22Rv1 (cell line): ENCODE data around the gene NME9.

Experiments
- H3K27ac ChIP-seq: fragments of 450-650 bp; 2 replicates; pipeline ENCODE4 v1.5.1; 2017
- ZFX ChIP-seq: fragments of 450-650 bp; IDR thresholded peaks from 2 replicates; pipeline ENCODE4 v1.6.1; 2017; ENCODE audit warnings: antibody characterized with exemption, borderline replicate concordance
- TF ChIP-seq, protein P1 (sequence below): fragments of 450-650 bp; IDR thresholded peaks from 2 replicates; pipeline ENCODE4 v1.5.1; 2017; ENCODE audit warnings: mild to moderate bottlenecking

NME9 gene

GRCh38 chr3:138374573-138375134 is 45.0 kb upstream of the NME9 start:
- no peak for TF ChIP-seq ZFX
- TF ChIP-seq, protein P1, sequence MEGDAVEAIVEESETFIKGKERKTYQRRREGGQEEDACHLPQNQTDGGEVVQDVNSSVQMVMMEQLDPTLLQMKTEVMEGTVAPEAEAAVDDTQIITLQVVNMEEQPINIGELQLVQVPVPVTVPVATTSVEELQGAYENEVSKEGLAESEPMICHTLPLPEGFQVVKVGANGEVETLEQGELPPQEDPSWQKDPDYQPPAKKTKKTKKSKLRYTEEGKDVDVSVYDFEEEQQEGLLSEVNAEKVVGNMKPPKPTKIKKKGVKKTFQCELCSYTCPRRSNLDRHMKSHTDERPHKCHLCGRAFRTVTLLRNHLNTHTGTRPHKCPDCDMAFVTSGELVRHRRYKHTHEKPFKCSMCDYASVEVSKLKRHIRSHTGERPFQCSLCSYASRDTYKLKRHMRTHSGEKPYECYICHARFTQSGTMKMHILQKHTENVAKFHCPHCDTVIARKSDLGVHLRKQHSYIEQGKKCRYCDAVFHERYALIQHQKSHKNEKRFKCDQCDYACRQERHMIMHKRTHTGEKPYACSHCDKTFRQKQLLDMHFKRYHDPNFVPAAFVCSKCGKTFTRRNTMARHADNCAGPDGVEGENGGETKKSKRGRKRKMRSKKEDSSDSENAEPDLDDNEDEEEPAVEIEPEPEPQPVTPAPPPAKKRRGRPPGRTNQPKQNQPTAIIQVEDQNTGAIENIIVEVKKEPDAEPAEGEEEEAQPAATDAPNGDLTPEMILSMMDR: no peak
- no peak overlapping the region for H3K27ac ChIP-seq

DNA sequence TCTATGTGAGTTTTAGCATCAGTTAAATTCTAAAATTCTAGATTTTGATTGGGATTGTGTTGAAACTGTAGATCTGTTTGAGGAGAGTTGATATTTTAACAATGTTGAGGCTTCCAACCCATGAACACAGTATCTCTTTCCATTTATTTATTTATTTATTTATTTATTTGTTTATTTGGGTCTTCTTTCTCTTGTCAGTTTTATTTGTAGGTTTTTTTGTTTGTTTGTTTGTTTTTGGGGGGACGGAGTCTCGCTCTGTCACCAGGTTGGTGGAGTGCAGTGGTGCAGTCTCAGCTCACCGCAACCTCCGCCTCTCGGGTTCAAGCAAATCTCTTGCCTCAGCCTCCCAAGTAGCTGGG is 44.1 kb upstream of the NME9 start:
- TF ChIP-seq ZFX: no peak
- TF ChIP-seq, protein P1: no peak
- no peak overlapping the region for H3K27ac ChIP-seq

DNA sequence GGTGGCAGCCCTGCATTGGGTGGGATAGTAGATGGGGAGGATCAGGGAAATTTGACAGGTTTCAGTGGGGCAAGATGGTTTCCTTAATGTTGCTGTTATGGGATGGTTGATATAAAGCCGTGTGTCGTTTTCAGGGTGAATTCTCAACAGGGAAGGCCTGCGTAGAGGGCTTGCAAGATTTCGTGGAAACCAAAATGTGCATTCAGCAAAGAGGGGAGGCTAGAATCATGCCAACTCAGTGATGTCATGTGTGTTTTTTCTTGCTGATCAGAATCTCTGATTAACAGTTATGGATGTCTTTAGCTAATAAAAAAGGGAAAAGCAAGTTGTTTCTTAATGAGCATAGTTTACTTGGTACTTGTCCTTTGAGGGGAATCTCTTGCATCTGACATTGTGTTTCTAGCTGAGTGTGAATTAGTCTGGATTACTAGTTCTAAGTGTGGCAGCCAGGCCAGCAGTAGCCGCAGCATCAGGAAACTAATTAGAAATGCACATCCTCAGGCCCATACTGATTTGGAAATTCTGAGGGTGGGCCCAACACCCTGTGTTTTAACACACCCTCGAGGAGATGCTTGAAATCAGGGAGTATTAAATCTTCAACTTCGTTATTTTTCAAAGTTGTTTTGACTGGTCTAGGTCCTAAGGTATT is 43.6 kb upstream of the NME9 start:
- TF ChIP-seq, protein P1: no peak
- no peak for TF ChIP-seq ZFX
- no peak overlapping the region for H3K27ac ChIP-seq

DNA sequence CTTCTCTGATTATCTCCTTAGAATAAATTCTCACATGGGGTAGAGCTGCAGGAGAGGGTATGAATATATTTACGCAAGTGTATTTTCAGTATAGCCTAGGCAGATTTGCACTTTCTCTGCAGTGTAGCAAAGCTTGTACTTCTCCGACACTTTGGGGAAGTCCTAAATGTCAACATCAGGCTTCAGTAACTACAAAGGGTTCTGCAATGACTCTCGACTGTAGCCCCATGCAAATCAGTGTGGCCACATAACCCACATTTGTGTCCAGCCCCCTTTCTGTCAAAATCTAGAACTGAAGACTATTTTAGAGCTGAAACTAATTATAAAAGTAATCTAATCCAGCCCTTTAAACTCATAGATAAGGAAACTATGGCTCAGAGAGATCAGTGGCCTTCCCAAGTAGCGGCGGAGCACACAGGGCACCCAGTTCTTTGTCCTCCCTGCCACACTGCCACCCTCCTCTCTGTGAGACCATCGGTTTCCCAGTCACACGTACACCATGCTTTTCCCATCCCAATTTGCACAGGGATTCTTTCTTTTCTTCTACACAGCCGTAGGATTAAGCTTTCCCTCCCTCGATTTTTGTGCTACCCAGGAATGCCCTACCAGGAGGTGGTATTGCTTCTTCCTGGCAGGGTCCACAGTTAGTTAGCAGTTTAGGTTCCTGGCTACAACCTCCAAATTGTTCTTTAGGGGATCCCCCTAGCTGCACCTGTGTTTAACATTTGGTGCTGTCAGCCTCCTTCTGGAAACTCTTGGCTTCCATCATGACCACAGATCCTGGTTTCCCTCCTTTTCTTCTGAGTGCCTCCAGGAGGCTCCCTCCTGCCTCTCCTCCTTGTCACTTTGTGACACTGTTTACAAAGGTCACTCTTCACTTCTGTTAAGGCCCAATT is 41.7 kb upstream of the NME9 start:
- no peak overlapping the region for H3K27ac ChIP-seq
- no peak for TF ChIP-seq ZFX
- TF ChIP-seq, protein P1: no peak

GRCh38 chr3:138370321-138370720 is 40.7 kb upstream of the NME9 start:
- no peak for TF ChIP-seq ZFX
- TF ChIP-seq, protein P1: no peak

GRCh38 chr3:138369151-138369900 is 39.7 kb upstream of the NME9 start:
- TF ChIP-seq ZFX: no peak
- TF ChIP-seq, protein P1: no peak
- H3K27ac ChIP-seq: no peak overlapping the region

More at GRCh38 chr3:138370321-138370720, 40.7 kb upstream of the NME9 start:
- H3K27ac ChIP-seq: no peak overlapping the region
